GM10847 (cell line): ENCODE results near the gene ANKRD7.

Experiments
- POLR2A ChIP-seq: IDR thresholded peaks from 2 replicates; pipeline ENCODE4 v1.6.1; 2011; ENCODE audit not compliant: insufficient read length; ENCODE audit errors: extremely low read depth

Gene ANKRD7, protein sequence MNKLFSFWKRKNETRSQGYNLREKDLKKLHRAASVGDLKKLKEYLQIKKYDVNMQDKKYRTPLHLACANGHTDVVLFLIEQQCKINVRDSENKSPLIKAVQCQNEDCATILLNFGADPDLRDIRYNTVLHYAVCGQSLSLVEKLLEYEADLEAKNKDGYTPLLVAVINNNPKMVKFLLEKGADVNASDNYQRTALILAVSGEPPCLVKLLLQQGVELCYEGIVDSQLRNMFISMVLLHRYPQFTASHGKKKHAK

DNA sequence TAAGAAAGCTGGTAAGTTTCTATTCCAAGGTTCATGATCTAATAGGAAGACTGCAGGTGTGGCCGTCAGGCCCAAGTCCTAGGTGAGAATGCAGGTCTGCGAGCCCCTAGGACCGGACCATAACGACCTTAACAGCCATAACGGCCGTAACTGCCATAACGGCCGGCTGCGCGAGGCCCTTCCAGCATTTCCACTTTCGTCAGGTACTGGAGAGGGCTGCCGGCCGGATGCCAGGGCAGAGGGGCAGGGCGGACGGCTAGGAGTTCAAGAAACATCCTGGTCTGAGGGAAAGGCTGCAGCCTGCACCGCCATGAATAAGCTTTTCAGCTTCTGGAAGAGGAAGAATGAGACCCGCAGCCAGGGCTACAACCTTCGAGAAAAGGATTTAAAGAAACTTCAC is at the start of gene ANKRD7:
TSS of gene ANKRD7 (plus strand) at position 184 of the 400 bp plus-strand sequence. CDS start at position 311, 127 bp downstream.
- no peak for TF ChIP-seq POLR2A

DNA sequence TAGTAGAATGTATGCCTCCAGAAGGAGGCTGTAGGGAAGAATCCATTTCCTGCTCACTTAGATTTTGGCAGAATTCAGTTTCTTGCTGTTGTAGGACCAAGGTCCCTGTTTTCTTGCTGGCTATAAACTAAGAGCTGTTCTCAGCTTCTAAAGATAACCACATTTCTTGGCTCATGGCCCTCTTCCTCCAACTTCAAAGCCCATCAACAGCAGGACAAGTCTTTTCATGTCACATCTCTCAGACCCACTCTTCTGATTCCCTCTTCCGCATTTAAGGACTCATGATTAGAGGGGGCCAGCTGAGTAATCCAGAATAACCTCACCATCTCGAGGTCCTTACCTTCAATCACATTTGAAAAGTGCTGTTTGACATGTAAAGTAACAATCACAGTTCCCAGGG is 48.8 kb upstream of the ANKRD7 start:
- no peak for TF ChIP-seq POLR2A

DNA sequence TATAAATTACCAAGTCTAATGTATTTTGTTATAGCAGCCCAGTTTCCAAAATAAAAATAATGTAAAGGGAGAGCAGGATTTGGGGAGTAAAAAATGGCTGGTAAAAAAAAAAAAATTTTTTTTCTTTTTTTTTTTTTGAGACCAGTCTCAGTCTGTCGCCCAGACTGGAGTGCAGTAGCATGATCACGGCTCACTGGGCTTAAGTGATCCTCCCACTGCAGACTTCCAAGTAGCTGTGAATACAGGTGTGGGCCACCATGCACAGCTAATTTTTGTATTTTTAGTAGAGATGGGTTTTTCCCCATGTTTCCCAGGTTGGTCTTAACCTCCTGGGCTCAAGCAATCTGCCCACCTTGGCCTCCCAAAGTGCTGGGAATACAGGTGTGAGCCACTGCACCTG is 45.3 kb upstream of the ANKRD7 start:
- no peak for TF ChIP-seq POLR2A

DNA sequence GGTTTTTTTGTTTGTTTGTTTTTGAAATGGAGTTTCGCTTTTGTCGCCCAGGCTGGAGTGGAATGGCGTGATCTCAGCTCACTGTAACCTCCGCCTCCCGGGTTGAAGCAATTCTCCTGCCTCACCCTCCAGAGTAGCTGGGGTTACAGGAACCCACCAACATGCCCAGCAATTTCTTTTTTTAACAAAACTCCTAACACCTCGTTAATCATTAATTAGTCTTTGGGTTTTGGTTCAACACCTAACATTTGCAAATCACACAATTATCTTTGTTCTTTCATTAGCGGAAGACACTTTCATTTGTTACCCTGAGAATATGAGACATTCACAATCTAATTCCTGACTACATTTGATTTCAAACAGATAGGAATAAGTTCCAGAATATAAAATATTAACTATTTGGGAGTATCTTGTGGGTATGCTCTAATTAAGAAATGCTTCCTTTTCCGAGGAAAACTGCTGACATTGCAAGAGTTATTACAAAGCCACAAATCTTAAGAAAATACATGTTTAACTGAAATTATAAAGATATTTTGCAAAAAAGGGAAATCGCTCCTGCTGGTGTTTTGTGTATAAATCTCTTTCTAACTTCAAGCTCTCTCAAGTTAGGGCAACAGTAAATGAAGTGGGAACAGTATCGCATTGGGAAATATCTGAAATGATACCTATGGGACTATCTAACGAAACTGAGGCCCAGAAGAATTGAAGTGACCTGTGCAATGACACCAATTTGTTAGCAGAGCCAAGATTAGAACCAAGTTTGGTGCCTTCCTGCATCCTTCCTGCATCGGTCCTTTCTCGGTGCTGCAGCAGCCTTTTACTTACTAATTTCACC is 41.7 kb upstream of the ANKRD7 start:
- no peak for TF ChIP-seq POLR2A

DNA sequence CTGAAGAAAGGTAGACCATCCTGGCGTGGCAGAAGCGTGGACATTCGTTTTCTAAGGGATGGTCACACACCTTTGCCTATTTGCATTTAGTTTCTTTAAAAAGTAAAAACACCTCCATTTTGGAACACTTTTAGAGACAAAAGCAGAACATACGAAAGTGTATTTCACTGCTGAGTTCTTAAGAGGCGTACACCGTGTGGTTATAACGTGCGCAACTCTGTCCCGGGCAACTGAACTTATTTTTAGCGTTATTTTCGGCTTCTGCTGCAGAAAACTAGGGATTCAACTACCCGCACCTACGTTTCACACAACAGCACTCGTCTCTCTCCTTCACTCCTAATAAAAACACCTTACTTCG is 41.1 kb upstream of the ANKRD7 start:
- TF ChIP-seq POLR2A: no peak

DNA sequence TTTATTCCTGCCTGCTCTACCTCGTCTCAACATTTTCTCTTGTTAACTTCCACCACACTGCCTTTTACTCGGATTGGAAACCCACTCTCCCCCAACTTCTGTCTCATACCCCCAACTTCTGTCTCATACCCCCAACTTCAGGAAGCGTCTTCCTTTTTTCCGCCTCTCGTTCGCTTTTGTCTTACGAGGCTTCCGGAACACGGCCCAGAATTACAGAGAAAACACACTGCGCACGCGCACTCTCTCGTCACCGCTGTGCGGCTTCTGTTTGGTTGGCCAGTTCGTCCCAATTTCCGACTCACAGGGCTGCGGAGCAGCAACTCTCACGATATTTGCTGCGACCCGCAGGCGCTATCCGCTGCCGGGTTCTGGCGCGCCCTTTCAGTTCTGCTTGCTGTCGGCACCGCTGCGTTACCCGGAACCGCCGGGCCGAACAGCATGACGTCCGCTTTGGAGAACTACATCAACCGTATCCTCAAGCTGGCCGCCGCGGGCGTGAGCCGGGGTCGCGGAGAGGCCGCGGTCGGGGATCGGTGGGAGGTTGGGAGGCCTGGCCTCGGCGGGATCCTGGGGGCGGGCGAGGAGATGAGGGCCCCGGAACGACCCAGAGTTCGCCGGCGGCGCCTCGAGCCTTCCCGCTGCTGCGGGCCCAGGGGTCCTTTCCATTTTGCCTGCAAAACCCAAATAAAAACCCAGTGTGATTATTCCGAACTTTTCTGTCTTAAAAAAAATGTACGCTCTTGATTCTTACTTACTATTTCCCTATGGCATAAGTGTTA is 40.5 kb upstream of the ANKRD7 start, which contains the start of gene LSM8:
TSS of gene LSM8 (plus strand) at position 379 of the 779 bp plus-strand sequence. CDS start at position 439, 60 bp downstream.
- TF ChIP-seq POLR2A: peak; percentile 83

DNA sequence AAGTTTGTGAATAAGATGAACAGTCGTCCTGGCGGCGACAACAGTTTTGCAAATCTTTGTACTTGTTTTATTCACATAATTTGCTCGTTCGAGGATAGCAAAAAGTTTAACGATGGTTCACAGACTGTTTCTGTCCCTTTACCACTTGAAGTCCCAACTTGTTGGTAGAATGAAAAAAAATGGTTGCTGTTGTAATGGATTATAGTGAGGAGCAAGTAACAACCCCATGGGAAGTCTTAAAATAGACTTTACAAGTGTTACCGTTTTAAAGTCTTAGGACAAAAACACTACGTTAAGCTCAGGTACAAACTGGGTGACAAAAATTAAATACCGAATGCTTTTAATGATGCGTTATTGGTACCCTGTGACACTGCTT is 40.0 kb upstream of the ANKRD7 start:
- no peak for TF ChIP-seq POLR2A

DNA sequence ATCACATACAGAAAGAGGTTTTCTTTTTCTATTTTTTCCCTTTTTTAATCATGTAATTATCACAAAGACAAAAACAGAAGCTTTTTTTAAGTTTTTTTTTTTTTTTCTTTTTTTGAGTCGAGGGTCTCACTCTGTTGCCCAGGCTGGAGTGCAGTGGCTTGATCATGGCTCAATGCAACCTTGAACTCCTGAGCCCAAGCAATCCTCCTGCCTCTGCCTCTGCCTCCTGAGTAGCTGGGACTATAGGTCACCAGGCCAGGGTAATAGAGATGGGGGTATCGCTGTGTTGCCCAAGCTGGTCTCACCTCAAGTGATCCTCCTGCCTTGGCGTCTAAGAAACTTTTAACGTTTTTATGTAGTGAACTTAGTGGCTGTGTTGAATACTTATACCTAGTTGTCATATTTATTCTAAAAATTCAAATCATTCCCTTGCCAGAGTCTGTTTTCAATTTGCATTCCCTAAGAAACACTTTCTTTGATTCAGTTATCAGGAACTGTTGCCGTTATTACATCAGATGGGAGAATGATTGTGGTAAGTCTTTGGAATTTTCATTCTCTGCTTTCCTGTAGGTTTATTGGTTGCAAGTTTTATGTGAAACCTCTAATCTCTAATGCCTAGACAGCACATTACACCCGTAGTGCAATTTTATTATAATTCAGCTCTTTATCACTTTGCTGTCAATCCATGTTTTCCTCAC is 39.2 kb upstream of the ANKRD7 start:
- TF ChIP-seq POLR2A: no peak

DNA sequence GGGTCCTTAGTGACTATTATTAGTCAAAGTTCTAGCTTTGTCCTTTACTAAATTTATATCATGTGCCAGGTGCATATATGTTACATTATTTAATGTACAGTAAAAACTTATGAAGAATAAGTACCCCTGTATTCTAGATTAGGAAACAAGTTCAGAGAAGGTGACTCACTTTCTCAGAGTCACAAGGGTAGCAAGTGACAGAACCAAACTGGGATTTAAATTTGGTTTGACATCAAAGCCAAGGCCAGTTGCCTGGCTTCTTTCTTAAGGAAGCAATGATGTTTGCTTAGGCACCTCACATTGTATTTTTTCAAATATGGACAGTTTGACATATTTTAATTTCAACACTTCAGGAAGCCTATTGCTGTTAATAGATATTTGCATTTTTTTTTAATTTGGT is 38.0 kb upstream of the ANKRD7 start:
- no peak for TF ChIP-seq POLR2A

DNA sequence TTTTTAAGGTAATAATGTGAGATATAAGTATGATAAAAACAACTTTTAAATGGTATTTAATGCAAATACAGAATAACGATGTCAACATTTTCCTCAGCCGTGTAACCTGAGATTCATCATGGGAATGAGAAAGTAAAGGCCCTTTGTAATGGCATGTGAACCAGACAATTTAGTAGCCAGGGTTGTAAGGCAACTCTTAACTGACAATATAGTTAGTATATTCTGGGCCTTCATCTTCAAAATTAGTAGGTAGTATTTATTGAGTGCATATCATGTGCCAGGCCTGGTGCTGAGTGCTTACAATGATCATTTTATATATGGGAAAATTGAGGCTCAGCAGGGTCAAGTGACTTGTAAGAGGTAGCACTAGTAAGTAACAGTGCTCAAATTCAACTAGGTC is 29.9 kb upstream of the ANKRD7 start:
- TF ChIP-seq POLR2A: no peak

DNA sequence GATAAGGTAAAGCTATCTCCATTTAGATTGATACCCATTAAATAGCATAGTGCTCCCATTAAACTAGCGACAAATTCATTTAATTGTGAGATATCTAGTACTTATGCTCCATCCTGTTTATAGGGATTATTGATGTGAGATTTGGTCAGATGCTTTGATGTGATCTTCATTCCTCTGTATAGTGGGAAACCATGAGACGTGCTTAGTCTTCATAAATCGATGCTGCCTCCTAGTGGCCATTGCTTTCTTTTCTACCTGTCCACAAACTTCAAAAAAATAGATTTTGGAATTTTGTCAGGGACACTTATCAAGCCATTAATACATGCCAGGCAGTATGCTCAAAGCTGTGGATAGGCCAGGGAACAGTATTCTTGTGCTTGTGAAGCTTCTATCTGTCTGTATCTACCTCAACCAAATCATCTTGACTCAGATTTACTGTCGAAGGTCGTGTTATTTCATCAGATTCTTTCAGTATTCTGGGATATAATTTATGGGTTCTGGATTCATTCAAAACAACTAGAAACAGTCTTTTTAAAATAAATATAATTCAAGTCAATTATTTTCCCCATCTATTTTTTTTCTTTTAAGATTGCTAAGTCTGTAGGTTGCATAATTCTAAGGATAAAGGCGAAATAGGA is 28.5 kb upstream of the ANKRD7 start:
- TF ChIP-seq POLR2A: no peak

DNA sequence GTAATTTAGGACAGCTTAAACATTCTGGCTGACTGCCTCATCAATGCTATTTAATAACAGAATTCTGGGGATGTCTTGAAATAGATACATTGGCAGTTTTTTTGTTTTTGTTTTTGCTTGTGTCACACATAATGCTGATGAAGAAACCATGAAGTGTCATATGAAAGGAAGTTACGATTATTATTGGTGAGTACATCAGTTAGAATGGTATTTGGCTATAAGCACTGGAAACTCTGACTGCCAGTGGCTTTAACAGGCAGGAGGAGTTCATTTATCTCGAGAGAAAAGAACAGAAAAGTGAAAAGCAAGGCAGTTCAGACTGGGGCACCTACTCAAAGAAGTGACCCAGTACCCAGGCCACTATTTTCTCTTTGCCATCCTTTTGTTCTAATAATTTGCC is 22.4 kb upstream of the ANKRD7 start:
- TF ChIP-seq POLR2A: no peak

DNA sequence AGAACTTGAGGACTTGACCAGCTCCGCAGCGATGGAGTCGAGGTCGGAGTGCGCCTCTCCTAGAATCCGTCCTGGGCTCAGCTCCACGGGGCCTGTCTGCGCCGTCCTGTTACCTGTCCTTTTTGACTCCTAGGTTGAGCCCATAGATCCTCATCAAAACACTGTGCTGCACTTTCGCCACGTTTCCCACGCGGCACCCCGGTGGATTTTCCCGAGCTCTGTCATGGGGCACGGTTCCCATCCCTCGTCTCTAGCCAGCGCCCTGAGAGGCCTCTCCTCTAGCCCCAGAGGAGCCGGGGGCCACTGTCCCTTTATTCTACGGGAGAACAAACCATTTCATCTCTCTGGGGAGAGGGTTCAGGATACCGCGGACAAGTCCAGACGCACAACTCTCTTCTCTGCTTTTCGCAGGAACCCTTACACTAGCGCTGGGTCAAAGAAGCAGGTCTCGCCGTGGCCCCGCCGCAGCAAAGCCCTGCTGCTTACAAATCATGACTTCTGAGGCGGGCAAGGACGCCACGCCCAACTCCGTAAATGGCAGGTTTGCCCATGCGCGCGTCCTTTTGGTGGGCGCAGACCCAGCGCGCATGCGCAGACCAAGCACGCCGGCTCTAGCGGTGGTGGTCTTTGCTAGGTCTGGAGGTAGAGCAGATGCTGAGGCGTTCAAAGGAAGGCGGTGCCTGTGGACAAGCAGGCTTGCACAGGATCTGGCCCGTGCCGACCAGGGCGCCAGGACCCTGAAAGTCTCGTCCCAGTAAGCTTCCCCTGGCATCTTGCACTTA is 10.3 kb upstream of the ANKRD7 start:
- peak; percentile 37 for TF ChIP-seq POLR2A

DNA sequence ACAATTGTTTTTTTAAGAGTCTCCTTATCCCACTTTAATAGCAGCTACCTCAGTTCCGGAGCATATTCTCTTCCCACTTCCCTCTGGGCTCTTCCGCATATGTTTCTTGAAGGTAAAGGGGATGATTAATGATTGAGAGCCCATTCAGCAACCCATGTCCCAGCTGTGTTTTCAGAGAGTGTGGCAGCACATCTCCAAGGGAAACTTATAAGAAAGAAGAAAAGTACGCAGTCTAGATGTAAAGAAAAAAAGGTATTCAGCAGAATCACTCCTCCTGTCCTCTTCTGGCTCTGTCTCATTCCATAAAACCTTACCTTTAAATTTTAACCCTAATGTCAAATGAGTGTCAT is 9.7 kb upstream of the ANKRD7 start:
- TF ChIP-seq POLR2A: no peak
